ENCODE results near the gene ABAT.
"Not testable (repeated sequence)": the region's sequence is repeated elsewhere in the genome, so short reads cannot be mapped to it uniquely, and the experiment has no call there.

The ABAT gene

DNA sequence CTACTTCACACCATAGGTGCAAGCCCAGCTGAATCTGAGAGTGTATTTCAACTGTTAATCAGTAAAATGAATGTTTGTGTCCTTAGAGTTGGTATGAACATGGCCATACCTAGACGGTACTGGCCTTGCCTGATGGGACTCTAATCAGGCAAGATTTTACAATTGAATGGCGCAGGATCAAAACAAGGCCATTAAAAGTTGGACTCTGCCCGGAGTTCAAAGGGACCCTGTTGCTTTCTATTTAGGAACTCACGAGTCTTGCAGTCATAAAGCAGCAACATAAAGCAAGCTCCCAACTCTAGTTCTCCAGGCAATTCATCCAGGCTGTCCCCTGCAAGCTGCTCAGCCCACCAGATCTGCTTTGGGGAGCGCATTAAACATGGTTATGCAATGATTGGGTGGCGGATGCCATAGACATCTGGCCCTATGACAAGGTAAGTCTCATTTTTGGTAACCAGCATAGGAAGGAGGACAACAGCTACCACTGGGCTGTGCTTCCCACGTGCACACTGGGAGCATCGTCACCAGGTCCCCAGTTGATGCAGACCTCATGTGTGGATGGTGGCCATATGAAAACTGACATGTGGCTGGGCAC, 114.3 kb downstream of the ABAT start:
- no peak for DNase-seq

DNA sequence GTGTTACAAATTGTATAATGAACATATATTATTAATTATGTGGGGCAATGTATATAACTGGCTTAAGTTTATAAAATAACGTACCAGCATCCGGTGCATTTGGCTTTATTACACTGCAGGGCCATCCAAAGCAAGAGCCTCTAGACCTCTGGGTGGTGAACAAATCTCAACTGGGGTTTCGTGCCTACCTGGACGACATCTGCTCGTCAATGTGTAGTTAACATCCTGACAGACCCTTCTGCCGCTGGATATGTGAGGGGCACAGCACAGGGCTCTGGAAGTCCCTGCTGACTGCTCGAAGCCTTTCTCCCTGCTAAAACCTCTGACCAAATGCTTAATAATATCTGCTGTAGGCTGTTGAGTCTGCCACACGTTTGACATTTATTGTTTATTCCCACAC, 120.7 kb downstream of the ABAT start:
- DNase-seq: no peak

DNA sequence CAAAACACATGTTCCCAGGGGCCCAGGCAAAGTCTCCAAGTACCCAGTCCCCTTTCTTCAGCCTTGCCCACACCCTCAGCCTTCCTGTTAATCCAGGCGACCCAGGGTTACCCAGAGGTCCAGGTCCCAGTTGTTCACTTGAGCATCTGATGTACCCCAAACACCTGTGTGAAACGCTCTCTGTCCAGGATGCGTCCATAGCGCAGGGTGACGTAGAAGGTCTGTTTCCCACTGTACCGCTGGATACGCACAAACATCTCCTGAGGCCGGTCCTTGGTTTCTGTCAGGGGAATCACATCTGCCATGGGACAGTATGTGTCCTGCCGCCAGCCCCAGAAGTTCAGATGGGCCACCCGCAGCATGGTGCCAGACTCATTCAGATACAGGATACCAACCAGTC, 121.4 kb downstream of the ABAT start:
- no peak for DNase-seq

DNA sequence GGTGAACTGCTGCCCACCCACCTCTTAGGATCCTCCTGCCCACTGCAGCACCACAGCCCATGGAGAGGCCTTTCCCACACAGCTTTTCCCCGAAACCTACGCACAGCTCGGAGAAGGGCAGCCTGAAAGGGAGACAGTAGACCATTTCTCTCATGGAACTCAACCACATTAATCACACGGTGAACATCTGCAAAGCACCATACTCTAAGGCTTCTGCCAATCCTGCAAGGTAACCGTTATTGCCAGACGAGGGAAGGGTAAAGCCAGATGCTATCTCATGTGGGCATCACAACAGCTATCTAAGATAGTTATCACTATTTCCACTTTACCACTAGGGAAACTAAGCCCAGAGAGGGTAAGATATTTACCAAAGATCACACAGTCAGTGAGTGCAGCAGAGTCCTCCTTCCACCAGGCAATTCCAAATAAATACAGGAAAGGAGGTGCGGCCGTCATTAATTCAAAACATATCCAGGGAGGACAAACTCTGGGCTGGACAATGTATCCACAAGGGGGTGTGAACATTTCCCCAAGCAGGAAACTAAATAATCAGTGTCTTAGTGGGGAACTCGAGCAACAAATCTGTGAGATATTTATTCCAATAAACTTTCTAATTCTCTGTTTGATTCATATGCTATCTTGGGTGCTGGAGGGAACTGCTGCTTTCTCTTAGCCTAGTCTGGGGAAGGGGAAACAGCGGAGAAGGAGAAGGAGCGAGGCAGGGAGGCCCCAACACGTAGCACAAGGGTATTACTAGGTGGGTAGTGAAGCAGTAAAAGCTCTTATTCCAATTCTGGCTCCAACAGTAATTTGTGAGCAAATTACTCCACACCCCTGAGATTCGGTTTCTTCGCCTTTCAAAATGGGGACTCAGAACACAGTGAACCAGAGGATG, 122.3 kb downstream of the ABAT start:
- DNase-seq: no peak

DNA sequence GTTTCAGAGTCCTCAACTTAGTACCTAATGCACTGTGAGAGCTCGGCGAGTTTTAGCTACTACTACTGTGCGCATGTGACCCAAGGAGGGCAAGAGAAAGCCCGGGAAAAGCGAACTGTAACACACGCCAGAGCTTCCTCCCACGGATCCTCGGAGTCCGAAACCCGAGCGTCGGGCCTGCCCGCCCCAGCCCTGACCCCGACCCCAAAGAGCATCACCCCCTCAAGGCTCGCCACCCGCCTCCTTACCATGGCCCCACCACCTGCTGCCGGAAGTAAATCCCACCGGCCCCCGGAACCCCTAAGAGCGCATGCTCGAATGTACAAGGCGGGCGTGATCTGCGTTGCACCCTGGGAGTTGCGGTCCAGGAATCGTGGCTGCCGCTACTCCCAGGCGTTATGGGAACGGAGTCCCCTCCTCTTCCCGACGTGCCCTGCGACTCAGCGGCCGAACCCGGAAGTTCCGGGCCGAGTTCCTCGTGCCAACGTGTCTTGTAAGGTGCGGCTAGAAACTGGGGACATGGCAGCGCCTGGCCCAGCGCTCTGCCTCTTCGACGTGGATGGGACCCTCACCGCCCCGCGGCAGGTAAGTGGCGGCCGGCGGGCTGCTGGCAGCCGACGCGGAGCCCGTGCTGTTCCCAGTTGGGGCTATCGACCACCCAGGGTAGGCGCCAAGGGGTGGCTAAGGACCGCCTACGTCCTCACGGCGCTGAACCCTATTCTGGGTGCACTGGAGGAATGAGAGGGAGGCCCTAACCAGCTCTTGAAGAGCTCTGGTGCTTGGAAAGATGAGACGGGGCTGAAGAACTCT, 123.2 kb downstream of the ABAT start, which contains the start of the genes PMM2 and TMEM186:
Gene PMM2, plus strand, starts transcription at position 476 of the 810 bp plus-strand sequence. Its CDS starts 44 bp downstream, at position 520.
Gene TMEM186, minus strand, starts transcription at position 276 of the 810 bp plus-strand sequence. Its CDS starts 25 bp downstream, at position 251.
- DNase-seq: peak; percentile 49

DNA sequence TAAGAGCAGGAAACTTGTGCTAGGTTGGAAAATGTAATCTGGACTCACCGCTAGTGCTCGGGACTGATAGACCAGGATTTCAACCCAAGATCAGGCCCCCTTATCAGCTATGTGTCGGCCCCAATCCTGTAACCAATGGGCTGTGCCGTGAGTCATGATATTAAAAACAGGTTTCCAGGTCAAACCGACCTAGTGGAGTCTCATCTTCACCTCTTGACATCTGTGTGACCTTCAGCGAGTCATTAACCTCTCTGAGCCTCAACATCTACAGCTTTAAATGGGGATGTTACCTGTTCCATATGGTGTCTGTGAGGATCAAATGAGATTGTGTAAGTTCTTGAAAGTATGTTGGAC, 123.7 kb downstream of the ABAT start:
- DNase-seq: no peak

DNA sequence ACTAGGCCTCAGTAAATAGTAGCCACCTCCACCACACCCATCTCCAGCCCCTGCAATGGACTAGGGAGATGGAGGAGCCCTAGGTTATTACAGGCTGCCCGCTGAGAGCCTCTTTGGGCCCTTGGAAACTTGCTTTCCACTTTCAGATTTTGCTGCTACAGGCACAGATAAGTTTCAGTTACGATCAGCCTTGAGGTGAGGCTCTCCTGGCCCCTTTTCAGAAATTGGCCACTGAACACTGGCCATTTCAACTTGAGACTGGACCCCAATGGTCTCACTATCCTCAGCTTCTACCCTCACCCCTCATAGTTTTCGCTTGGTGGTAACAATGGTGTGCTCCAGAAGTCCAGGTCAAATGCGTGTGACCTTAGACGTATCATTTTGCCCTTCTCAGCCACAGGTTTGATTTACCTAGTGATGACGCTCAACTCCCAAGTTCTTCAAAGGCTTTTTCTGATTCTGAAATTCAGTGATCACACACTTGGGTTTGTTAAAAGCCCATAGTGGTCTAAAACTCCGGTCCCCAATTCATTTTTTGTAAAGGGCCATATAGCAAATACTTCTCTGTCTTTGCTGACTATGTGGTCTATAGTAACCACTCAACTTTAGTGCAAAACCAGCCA, 124.2 kb downstream of the ABAT start:
- DNase-seq: no peak

DNA sequence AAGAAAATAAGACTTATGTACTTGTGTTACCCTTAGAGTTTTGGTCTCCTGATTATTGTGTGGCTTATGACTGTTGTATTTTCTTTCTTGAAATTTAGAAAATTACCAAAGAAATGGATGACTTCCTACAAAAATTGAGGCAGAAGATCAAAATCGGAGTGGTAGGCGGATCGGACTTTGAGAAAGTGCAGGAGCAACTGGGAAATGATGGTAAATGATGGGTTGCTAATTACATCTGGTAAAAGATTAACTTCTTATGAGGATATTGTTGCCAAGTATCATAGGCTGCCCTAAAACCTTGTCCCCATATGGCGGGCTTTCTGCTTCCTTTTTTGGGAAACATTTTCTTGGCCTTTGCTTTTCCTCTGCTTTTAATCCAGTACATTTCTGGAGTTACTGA, 127.3 kb downstream of the ABAT start:
- no peak for DNase-seq

DNA sequence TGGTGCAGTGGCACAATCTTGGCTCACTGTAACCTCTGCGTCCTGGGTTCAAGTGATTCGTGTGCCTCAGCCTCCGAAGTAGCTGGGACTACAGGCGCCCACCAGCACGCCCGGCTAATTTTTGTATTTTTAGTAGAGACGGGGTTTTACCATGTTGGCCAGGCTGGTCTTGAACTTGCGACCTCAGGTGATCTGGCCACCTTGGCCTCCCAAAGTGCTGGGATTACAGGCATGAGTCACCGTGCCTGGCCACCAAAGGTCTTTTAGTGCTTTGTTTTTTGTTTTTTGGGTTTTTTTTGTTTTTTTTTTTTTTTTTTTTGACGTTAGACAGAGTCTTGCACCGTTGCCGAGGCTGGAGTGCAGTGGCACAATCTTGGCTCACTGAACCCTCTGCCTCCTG, 129.3 kb downstream of the ABAT start:
- DNase-seq: not testable (repeated sequence)

DNA sequence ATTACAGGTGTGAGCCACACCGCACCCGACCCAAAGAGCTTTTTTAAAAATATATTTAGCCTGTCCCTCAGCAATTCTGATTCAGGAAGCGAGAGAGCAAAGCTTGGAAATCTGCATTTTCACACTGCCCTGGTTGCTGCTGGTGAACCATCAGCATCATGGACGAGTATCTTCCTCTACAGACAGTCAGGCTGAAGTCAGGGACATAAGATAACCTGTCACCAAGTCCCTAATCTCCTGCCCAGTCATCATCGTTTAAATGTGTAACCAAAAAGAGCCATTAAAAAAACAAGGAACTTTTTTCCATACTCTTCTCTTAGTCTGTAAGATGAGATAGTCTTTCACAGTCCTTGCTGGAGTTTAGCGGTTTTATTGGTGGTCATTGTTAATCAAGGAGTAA, 129.9 kb downstream of the ABAT start:
- no peak for DNase-seq

DNA sequence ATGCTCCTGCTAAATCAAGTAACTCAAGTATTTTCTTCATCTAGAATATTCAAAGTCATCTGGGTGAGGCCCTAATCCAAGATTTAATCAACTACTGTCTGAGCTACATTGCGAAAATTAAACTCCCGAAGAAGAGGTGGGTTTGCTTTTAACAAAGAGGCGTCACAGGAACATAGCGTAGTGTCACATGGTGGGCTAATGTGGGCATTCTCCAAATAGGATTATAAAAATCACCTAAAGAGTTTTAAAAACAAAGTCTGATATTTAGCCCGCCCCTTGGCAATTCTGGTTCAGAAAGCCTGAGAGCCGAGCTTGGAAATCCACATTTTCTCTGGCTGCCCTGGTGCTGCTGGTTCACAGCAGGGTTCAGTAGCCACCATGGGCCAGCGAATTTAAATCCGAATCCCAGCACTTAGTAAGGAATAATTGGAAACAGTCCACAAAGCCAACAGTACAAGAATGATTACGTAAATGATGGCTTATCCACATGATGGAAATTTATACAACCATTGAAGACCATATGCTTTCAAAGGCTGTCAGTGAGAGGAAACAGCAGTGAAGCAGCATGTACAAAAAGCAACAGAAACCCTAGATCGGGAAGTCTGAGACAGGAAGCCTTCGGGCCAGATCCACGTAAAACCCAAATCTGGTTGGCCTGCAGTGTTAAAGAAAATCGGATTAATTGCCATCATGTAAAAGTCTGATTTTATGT, 132.0 kb downstream of the ABAT start:
- no peak for DNase-seq

DNA sequence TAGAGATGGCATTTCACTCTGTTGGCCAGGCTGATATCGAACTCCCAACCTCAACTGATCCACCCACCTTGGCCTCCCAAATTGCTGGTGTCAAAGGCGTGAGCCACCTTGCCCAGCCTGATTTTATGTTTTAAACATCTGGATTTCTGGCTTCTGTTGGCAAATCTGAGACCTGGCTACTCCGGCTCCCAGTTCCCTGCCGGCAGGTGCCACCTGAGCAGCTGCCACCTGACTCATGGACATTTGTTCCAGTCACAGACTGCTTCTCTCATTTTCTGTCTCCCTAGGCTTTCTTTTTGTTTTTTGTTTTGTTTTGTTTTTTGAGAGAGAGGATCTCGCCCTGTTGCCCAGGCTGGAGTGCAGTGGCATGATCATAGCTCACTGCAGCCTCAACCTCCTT, 132.8 kb downstream of the ABAT start:
- no peak for DNase-seq

DNA sequence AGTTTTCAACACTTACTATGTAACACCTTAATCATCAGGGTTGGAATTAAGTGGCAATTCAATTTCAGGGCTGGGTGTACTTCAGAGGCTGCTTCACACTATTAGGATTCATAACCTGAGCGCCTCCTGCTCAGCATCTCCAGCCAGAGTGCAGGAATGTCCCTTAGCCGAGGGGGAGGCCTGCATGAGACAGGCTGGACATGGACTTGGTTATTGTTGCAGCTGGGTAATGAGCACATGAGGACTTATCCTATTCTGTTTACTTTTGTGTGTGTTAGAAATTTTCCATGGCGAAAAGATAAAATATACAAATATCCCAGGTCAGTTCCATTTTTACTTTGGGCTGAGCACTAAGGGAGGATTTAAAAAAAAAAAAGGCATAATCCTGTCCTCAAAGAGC, 133.6 kb downstream of the ABAT start:
- no peak for DNase-seq

DNA sequence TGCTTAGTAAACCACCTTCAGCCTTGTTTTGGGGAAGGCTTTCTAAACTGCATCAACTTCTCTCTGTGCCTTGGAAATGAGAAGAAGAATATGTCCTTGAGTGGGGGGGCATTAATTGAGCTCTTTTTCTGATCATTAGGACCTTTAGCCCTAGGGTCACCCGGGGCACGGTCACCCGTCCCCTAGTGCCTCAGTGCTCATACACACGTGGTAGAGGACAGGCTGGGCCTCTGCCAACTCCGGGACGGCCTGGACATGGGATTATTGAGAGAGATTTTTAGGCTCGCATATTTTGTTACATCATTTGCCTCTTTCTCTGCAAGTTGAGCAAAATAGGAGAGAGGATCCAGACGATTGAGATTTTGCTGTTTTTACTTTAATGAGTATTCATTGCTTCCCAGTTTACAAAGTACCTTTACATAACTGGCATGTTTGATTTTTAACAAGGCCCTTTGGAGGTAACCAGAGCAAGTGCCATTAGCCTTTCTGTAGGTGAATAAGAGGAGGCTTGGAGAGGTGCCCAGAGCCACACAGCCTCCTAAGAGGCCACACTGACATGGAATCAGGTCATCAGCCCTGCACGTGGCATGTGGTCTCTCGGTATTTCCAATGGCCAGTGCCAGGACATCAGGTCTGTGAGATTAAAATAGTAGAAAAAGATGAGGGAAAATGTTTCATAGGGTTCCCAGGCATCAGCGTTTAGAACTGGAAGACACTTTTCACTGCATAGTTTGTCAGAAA, 134.4 kb downstream of the ABAT start:
- DNase-seq: no peak

DNA sequence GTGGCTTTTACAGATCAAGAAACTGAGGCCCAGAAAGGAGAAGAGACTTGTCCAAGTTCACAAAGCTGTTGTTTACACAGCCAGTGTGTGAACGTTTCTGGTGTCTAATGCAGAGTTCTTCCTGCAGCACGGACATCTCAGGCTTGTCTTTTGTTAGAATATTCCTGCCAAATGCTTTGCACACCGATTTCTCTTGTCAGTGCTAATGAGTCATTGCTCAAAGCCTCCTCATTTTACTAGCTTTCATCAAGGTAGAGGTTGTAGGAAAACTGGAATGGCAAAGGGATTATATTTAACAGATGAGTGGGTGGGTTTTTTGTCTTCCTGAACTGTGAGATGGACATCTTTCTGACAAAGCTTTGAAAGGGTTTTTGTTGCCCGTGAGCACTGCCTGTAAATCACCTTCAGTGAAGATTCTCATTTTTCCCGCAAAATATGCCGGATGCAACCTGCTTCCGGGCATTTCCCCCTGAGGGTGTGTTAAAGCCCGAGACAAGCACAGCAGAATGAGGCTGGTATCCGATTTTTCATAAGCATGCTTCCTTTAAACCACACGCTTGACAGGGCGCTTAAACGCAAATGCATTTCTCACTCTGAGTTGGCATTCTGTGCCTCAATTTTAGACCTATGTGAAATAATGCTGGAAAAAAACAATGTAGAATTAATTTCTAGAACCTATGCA, 137.9 kb downstream of the ABAT start:
- DNase-seq: no peak

DNA sequence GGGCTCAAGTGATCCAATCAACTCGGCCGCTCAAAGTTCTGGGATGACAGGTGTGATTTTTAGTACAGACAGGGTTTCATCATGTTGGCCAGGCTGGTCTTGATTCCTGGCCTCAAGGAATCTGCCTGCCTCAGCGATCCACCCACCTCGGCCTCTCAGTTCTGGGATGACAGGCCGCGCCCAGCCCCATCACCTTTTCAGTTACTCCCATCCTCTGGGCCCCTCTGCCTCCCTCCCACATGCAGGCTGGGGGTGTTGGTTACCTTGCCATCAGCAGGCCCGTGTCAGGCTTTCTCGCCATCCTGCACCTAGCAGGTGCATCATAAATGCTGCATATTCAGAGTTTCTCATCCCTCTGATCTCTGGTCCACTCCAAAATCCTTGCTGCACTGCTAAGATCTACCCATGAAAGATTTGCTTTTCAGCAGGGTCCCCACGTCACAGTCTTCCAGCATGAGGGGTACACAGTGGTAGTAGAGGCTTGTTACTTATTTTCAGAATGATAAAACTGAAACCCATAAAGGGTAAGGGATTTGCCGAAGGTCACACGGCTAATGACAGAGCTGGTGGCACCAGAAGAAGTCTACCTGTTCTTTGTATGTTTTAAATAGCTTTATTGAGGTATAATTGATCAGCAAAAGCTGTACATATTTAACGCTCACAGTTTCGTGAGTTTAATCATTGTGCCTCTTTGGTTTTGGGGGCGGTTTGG, 139.8 kb downstream of the ABAT start:
- no peak for DNase-seq

DNA sequence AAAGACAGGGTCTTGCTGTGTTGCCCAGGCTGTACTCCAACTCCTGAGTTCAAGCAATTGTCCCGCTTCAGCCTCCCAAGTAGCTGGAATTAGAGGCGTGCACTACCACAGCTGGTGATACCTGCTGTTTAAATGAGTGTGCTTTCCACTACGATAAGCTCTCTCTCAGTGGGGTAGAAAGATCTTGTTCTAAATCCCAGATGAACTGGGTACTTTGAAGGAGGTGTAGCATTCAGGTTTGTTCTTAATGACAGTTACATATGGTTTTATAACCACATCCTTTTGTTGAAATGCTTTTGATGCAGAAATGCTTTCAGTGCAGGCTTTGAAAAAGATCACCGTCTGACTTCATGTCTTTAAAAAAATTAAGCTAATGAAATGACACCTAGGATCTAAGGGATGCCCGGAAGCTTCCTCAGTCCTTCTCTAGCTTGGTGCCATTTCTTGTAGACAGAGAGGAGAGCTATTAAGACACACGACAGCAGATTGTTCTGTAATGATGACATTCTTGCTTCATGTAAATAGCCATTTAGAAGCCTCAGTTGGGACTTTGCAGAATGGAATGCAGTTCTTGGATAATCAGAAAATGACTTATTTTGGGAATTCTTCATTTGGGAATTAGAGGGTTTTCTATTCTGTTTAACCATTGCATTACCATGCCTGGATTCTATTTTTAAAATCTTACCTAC, 142.7 kb downstream of the ABAT start:
- no peak for DNase-seq

DNA sequence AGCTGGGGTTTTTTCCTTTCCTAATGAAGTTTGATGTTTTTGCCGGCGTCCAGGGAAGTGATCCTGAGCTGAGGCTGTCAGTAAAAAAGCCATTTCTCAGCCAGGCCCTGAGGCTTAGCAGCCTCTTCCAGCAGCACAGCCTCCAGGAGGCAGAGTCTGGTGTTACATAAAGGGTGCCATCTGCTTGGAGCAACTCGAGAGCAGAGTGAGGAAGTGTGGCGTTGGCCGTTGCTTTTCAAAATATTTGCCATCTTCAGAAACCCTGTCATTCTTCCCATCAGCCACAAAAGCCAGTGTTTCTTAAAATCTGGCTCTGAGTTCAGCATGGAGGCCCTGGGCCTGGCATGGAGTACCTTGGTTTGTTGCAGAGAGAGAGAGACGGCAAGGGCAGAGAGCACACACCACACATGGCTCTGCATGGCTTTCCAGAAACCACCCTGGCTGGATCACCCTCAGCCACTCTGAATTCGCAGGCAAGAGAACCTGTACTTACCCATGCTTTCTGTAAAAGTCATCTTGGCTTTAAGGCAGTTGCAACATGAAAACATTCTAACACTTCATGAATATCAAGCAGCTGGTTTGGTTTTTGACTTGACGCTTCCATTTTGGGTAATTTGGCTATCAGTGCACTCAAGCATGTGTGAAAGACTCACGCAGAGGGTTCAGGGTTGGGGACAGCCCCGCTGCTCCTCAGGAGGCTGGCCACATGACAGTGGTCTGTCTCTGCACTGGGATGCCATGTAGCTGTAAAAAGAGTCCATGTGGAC, 144.3 kb downstream of the ABAT start:
- no peak for DNase-seq
